HG02798 (cell line): Measurements from ENCODE around the gene OR6C75.
"Not testable (repeated sequence)": the region's sequence is repeated elsewhere in the genome, so short reads cannot be mapped to it uniquely, and the experiment has no call there.

Source experiments
- ATAC-seq: cut with Tn5 transposase; IDR thresholded peaks from one replicate; pipeline ENCODE4 v1.9.1; 2021; ENCODE audit warnings: mild to moderate bottlenecking; ENCODE audit not compliant: unreplicated experiment, poor library complexity

The OR6C75 gene

GRCh38 chr12:55362675-55363074 is at the start of gene OR6C75:
TSS of gene OR6C75 (plus strand) at chr12:55362975. CDS start at chr12:55365111, 2,136 bp downstream.
- no peak for ATAC-seq

- ATAC-seq, result no peak
Observed at GRCh38 chr12:55314043-55314442, 48.7 kb upstream of the OR6C75 start, which contains the start of gene OR6C1. TSS of gene OR6C1 (plus strand) at chr12:55314343. CDS start at chr12:55320600, 6,257 bp downstream.

- ATAC-seq, result no peak
Observed at GRCh38 chr12:55320201-55320600, 42.6 kb upstream of the OR6C75 start.

- ATAC-seq, result not testable (repeated sequence)
Observed at GRCh38 chr12:55325801-55326200, 37.0 kb upstream of the OR6C75 start.

- ATAC-seq, result no peak
Observed at GRCh38 chr12:55330446-55330845, 32.3 kb upstream of the OR6C75 start, which contains the start of gene OR6C3. TSS of gene OR6C3 (plus strand) at chr12:55330746. CDS start at chr12:55331701, 955 bp downstream.

GRCh38 chr12:55336002-55336401 is 26.8 kb upstream of the OR6C75 start:
- ATAC-seq, result no peak

- ATAC-seq, result not testable (repeated sequence)
Observed at GRCh38 chr12:55355338-55355737, 7.4 kb upstream of the OR6C75 start.

- ATAC-seq, result no peak
Observed at GRCh38 chr12:55365086-55365485, 2.3 kb downstream of the OR6C75 start.

- no peak for ATAC-seq
Observed at GRCh38 chr12:55372521-55372920, 9.7 kb downstream of the OR6C75 start.

GRCh38 chr12:55385891-55386290 is 23.1 kb downstream of the OR6C75 start:
- ATAC-seq, result no peak

GRCh38 chr12:55392032-55392795 is 29.4 kb downstream of the OR6C75 start:
- no peak for ATAC-seq

- ATAC-seq, result no peak
Observed at GRCh38 chr12:55396326-55396725, 33.6 kb downstream of the OR6C75 start.

- ATAC-seq, result no peak
Observed at GRCh38 chr12:55400229-55400628, 37.5 kb downstream of the OR6C75 start, which contains the start of gene OR6C65. TSS of gene OR6C65 (plus strand) at chr12:55400529. CDS start at chr12:55400529, 0 bp downstream.

GRCh38 chr12:55407866-55408265 is 45.1 kb downstream of the OR6C75 start:
- no peak for ATAC-seq

GRCh38 chr12:55409133-55409532 is 46.4 kb downstream of the OR6C75 start:
- not testable (repeated sequence) for ATAC-seq

GRCh38 chr12:55412138-55412537 is 49.4 kb downstream of the OR6C75 start:
- ATAC-seq, result not testable (repeated sequence)

GRCh38 chr12:55413498-55414388 is 51.0 kb downstream of the OR6C75 start:
- not testable (repeated sequence) for ATAC-seq

GRCh38 chr12:55414396-55414823 is 51.6 kb downstream of the OR6C75 start:
- not testable (repeated sequence) for ATAC-seq

GRCh38 chr12:55414889-55415288 is 52.1 kb downstream of the OR6C75 start:
- not testable (repeated sequence) for ATAC-seq

GRCh38 chr12:55416961-55417360 is 54.2 kb downstream of the OR6C75 start:
- ATAC-seq, result no peak
